Memory B cell (primary cell): ENCODE results near the gene ADRB2.

Experiments used
- ATAC-seq: fragments of 150-1000 bp; cut with Tn5 transposase; 2 replicates; pipeline ENCODE4 v1.10.0; 2021; ENCODE audit warnings: low read depth, mild to moderate bottlenecking, moderate library complexity
- DNase-seq, 2 donors: peaks; one replicate each; pipeline ENCODE4 v3.0.0; 2022; ENCODE audit warnings: low spot score in 2 of 2
- H3K27ac Mint-ChIP-seq: one replicate; pipeline ENCODE4 v1.8.0; 2022; ENCODE audit warnings: mild to moderate bottlenecking, moderate library complexity, mixed read lengths
- H3K27me3 Mint-ChIP-seq: one replicate; pipeline ENCODE4 v1.8.0; 2022; ENCODE audit warnings: mixed read lengths
- H3K36me3 Mint-ChIP-seq: one replicate; pipeline ENCODE4 v1.8.0; 2022; ENCODE audit warnings: mild to moderate bottlenecking, mixed read lengths
- H3K4me1 Mint-ChIP-seq: one replicate; pipeline ENCODE4 v1.8.0; 2022; ENCODE audit warnings: mixed read lengths
- H3K4me3 Mint-ChIP-seq: one replicate; pipeline ENCODE4 v1.8.0; 2022; ENCODE audit warnings: mild to moderate bottlenecking, moderate library complexity, mixed read lengths
- H3K9me3 Mint-ChIP-seq: one replicate; pipeline ENCODE4 v1.8.0; 2022; ENCODE audit warnings: mixed read lengths

ADRB2 gene

GRCh38 chr5:148826053-148826738, at the start of gene ADRB2:
ADRB2 (plus strand) TSS chr5:148826611; CDS start chr5:148826832, 221 bp downstream.
- Mint-ChIP-seq H3K4me3 (peak within 1 kb of the TSS; percentile 92), H3K27me3 (no peaks in the 10 kb centered on the region), H3K9me3 (no peaks in the 10 kb centered on the region), H3K36me3 (no peaks in the 10 kb centered on the region), H3K27ac (peak within 1 kb of the TSS; percentile 86), H3K4me1 (peaks cover 55% of the 10 kb centered on the region)
- DNase-seq (peak; percentile 83), ATAC-seq (peak; percentile 87)

GRCh38 chr5:148776780-148777179, 49.6 kb upstream of the ADRB2 start:
- Mint-ChIP-seq H3K36me3 (peaks cover 3% of the 10 kb centered on the region), H3K9me3 (peaks cover 2% of the 10 kb centered on the region), H3K4me3 (no peak overlapping the region), H3K27me3 (no peaks in the 10 kb centered on the region), H3K27ac (no peak overlapping the region), H3K4me1 (peaks cover 12% of the 10 kb centered on the region)
- ATAC-seq (no peak), DNase-seq (no peak)

- peaks cover 2% of the 10 kb centered on the region for H3K9me3 Mint-ChIP-seq
Measured at GRCh38 chr5:148778882-148779281, 47.5 kb upstream of the ADRB2 start.

GRCh38 chr5:148780711-148781110, 45.7 kb upstream of the ADRB2 start:
- H3K4me3 Mint-ChIP-seq, result no peak overlapping the region
- no peaks in the 10 kb centered on the region for H3K27me3 Mint-ChIP-seq
- DNase-seq, result no peak
- ATAC-seq, result no peak
- H3K27ac Mint-ChIP-seq, result no peak overlapping the region
- no peaks in the 10 kb centered on the region for H3K4me1 Mint-ChIP-seq
- peaks cover 2% of the 10 kb centered on the region for H3K9me3 Mint-ChIP-seq
- peaks cover 3% of the 10 kb centered on the region for H3K36me3 Mint-ChIP-seq

More at GRCh38 chr5:148778882-148779281, 47.5 kb upstream of the ADRB2 start:
- H3K36me3 Mint-ChIP-seq, result peaks cover 3% of the 10 kb centered on the region
- ATAC-seq (no peak), DNase-seq (no peak)
- no peaks in the 10 kb centered on the region for H3K27me3 Mint-ChIP-seq
- peaks cover 4% of the 10 kb centered on the region for H3K4me1 Mint-ChIP-seq
- no peak overlapping the region for H3K4me3 Mint-ChIP-seq
- H3K27ac Mint-ChIP-seq, result no peak overlapping the region

GRCh38 chr5:148781766-148782165, 44.6 kb upstream of the ADRB2 start:
- Mint-ChIP-seq H3K27ac (no peak overlapping the region), H3K9me3 (peaks cover 2% of the 10 kb centered on the region)
- no peak for ATAC-seq

GRCh38 chr5:148785223-148785622, 41.2 kb upstream of the ADRB2 start:
- Mint-ChIP-seq H3K27me3 (no peaks in the 10 kb centered on the region), H3K4me3 (no peak overlapping the region), H3K27ac (no peak overlapping the region), H3K4me1 (no peaks in the 10 kb centered on the region), H3K9me3 (no peaks in the 10 kb centered on the region), H3K36me3 (no peaks in the 10 kb centered on the region)
- no peak for DNase-seq
- ATAC-seq, result no peak

More at GRCh38 chr5:148781766-148782165, 44.6 kb upstream of the ADRB2 start:
- H3K36me3 Mint-ChIP-seq, result peaks cover 3% of the 10 kb centered on the region
- no peak overlapping the region for H3K4me3 Mint-ChIP-seq
- DNase-seq, result no peak
- no peaks in the 10 kb centered on the region for H3K27me3 Mint-ChIP-seq
- H3K4me1 Mint-ChIP-seq, result no peaks in the 10 kb centered on the region

GRCh38 chr5:148786456-148786855, 40.0 kb upstream of the ADRB2 start:
- Mint-ChIP-seq H3K36me3 (no peaks in the 10 kb centered on the region), H3K27me3 (no peaks in the 10 kb centered on the region), H3K9me3 (no peaks in the 10 kb centered on the region), H3K27ac (no peak overlapping the region), H3K4me1 (no peaks in the 10 kb centered on the region), H3K4me3 (no peak overlapping the region)
- ATAC-seq (no peak), DNase-seq (no peak)

GRCh38 chr5:148788636-148789035, 37.8 kb upstream of the ADRB2 start:
- DNase-seq, result no peak
- Mint-ChIP-seq H3K36me3 (no peaks in the 10 kb centered on the region), H3K27ac (no peak overlapping the region), H3K27me3 (no peaks in the 10 kb centered on the region), H3K9me3 (no peaks in the 10 kb centered on the region), H3K4me1 (peaks cover 9% of the 10 kb centered on the region), H3K4me3 (no peak overlapping the region)
- ATAC-seq, result no peak

GRCh38 chr5:148790545-148791333, 35.7 kb upstream of the ADRB2 start:
- H3K36me3 Mint-ChIP-seq, result no peaks in the 10 kb centered on the region
- H3K4me1 Mint-ChIP-seq, result peaks cover 22% of the 10 kb centered on the region
- no peak overlapping the region for H3K27ac Mint-ChIP-seq
- H3K9me3 Mint-ChIP-seq, result no peaks in the 10 kb centered on the region
- no peaks in the 10 kb centered on the region for H3K27me3 Mint-ChIP-seq
- no peak overlapping the region for H3K4me3 Mint-ChIP-seq
- ATAC-seq (no peak), DNase-seq (no peak)

GRCh38 chr5:148791334-148791667, 35.1 kb upstream of the ADRB2 start:
- no peaks in the 10 kb centered on the region for H3K27me3 Mint-ChIP-seq
- peaks cover 22% of the 10 kb centered on the region for H3K4me1 Mint-ChIP-seq
- ATAC-seq (no peak), DNase-seq (no peak)
- no peaks in the 10 kb centered on the region for H3K9me3 Mint-ChIP-seq
- H3K4me3 Mint-ChIP-seq, result no peak overlapping the region
- no peak overlapping the region for H3K27ac Mint-ChIP-seq
- no peaks in the 10 kb centered on the region for H3K36me3 Mint-ChIP-seq

GRCh38 chr5:148791696-148792095, 34.7 kb upstream of the ADRB2 start:
- no peak overlapping the region for H3K4me3 Mint-ChIP-seq
- H3K27ac Mint-ChIP-seq, result no peak overlapping the region

GRCh38 chr5:148792744-148793143, 33.7 kb upstream of the ADRB2 start:
- Mint-ChIP-seq H3K27ac (no peak overlapping the region), H3K27me3 (no peaks in the 10 kb centered on the region), H3K4me3 (no peak overlapping the region), H3K36me3 (no peaks in the 10 kb centered on the region), H3K9me3 (no peaks in the 10 kb centered on the region), H3K4me1 (peaks cover 22% of the 10 kb centered on the region)
- DNase-seq (no peak), ATAC-seq (no peak)

More at GRCh38 chr5:148791696-148792095, 34.7 kb upstream of the ADRB2 start:
- DNase-seq, result no peak
- no peaks in the 10 kb centered on the region for H3K9me3 Mint-ChIP-seq
- H3K36me3 Mint-ChIP-seq, result no peaks in the 10 kb centered on the region
- no peak for ATAC-seq
- H3K27me3 Mint-ChIP-seq, result no peaks in the 10 kb centered on the region
- H3K4me1 Mint-ChIP-seq, result peaks cover 22% of the 10 kb centered on the region

- Mint-ChIP-seq H3K36me3 (no peaks in the 10 kb centered on the region), H3K4me3 (no peak overlapping the region), H3K4me1 (peaks cover 22% of the 10 kb centered on the region), H3K27ac (no peak overlapping the region), H3K27me3 (no peaks in the 10 kb centered on the region), H3K9me3 (no peaks in the 10 kb centered on the region)
- ATAC-seq (no peak), DNase-seq (no peak)
Measured at GRCh38 chr5:148793261-148793660, 33.1 kb upstream of the ADRB2 start.

- H3K36me3 Mint-ChIP-seq, result no peaks in the 10 kb centered on the region
- H3K27ac Mint-ChIP-seq, result peak overlapping the region; percentile 3
- peak overlapping the region; percentile 53 for H3K4me3 Mint-ChIP-seq
- ATAC-seq, result no peak
- no peaks in the 10 kb centered on the region for H3K9me3 Mint-ChIP-seq
- no peak for DNase-seq
- H3K27me3 Mint-ChIP-seq, result no peaks in the 10 kb centered on the region
- H3K4me1 Mint-ChIP-seq, result peaks cover 22% of the 10 kb centered on the region
Measured at GRCh38 chr5:148794275-148794674, 32.1 kb upstream of the ADRB2 start.
